MG63 (cell line): ENCODE measurements around the gene PRR15L. TPM values are rescaled to one million over a fixed set of nuclear protein-coding genes. Genes with fewer than 3 reads are reported as not detected.

Experiments used
- DNase-seq: peaks from one replicate; pipeline ENCODE4 v3.0.0-alpha.2; 2020
- H3K27me3 ChIP-seq: fragments of 250-450 bp; sonication (Bioruptor Pico); 2 replicates; pipeline ENCODE4 v1.5.1; 2020; ENCODE audit warnings: mild to moderate bottlenecking, moderate library complexity
- H3K36me3 ChIP-seq: fragments of 250-450 bp; sonication (Bioruptor Pico); 2 replicates; pipeline ENCODE4 v1.5.1; 2020; ENCODE audit warnings: mild to moderate bottlenecking, moderate library complexity
- H3K4me3 ChIP-seq: fragments of 250-450 bp; sonication (Bioruptor Pico); 2 replicates; pipeline ENCODE4 v1.5.1; 2020; ENCODE audit warnings: mild to moderate bottlenecking, moderate library complexity
- H3K9me3 ChIP-seq: fragments of 250-450 bp; sonication (Bioruptor Pico); 2 replicates; pipeline ENCODE4 v1.5.1; 2020; ENCODE audit warnings: mild to moderate bottlenecking, moderate library complexity
- total RNA-seq: library from RNA; depleted of rRNA; stranded (reverse); fragments of >200 nt; shearing (Covaris generic); gene quantifications from 2 replicates; pipeline ENCODE4 v1.2.3, GENCODE V29; 2014; ENCODE audit warnings: low replicate concordance

PRR15L gene
- total RNA-seq, 1 experiment from 2014 or later = not detected

DNA sequence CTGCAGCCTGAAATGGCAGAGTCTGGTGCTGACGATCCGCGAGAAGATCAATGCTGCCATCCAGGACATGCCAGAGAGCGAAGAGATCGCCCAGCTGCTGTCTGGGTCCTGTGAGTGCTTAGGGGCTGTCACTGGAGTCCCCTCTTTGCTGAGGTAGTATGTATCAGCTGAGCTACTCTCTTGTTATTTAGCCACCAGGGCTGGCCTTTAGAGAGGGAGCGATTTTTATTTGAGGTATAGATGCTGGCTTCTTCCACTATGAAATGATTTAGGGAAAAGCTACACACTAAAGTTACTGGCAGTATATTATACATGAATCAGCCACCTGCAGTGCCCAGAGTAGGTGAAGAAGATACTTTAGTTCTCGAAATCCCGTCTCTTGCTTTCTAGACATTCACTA lies 15.9 kb upstream of the PRR15L start:
- Histone ChIP-seq H3K4me3 (no peak overlapping the region), H3K36me3 (peaks cover 34% of the 10 kb centered on the region), H3K9me3 (no peaks in the 10 kb centered on the region), H3K27me3 (no peaks in the 10 kb centered on the region)
- no peak for DNase-seq

DNA sequence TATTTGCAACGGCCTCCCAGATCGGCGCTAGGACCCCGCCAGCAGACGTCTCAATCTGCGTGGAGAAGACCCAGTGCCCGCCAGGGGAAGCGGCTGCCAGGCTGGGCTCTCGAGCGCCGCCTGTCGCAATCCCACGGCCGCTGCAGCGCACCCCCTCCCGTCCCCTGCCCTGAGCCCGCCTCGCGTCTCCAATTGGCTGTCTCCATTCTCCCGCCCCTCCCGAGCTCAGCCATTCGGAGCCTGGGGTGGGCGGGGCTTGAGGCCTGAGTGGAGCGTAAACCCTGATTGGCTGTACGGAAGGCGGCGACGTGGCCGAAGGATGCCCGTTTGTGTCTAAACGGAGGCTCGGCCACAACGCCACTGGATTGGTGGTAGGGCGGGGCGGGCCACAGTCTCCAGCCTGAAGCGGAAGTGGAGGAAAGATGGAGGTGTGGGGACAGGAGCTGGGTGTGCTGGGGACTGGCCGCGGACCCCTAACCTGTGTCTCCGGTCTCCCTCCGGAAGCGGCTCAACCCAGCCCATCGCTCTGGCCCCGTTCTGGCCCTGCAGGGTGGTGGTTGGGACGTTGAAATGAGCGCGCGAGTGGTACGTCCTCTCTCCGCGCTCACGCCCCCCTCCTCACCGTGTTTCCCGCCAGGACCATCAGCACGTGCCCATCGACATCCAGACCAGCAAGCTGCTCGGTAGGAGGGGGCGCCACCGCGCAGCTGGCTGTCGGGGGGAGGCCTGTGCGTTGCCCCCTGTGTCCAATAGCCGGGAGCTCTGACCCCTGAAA lies 13.2 kb upstream of the PRR15L start, which contains the start of gene CDK5RAP3:
TSS of gene CDK5RAP3 (plus strand) at position 389 of the 775 bp plus-strand sequence. CDS start at position 423, 34 bp downstream.
- H3K27me3 ChIP-seq = no peaks in the 10 kb centered on the region
- H3K36me3 ChIP-seq = peaks cover 20% of the 10 kb centered on the region
- H3K9me3 ChIP-seq = no peaks in the 10 kb centered on the region
- peak within 1 kb of the TSS; percentile 65 for H3K4me3 ChIP-seq
- peak; percentile 100 for DNase-seq

DNA sequence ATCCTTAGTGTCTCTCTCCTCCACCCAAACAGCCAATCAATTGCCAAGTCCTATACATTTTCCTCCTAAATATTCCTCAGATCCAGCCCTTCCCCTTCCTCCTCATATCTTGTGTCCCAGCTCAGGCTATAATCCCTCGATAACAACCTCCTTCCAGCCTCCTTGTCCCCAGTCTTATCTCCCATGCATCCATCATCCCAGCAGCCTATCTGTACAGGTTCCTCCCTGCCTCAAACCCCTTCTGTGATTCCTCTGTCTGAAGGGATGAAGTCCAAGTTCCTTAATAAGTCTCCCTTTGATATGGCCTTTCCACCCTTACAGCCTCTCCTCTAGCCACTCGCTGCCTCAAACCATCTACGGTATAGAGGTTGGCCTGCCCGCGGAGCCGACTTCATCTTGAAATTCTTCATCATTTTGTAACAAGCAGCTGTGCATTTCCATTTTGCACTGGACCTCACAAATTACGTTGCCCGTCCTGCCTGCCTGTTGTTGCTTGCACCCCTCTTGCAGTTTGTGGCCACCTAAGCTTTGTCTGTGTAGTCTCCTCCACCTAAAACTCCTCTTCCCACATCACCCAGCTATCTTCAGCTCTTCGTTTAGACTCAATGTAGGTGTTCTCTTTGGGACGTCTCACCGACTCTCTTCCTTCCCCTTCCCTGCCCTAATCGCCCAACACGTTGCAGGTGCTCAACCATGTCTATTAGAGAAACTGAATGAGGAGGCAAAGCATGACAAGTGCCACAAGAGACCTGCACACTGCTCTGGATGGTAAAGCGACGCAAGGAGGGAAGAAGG lies 12.4 kb upstream of the PRR15L start:
- Histone ChIP-seq H3K4me3 (no peak overlapping the region), H3K36me3 (peaks cover 14% of the 10 kb centered on the region), H3K9me3 (no peaks in the 10 kb centered on the region), H3K27me3 (no peaks in the 10 kb centered on the region)
- DNase-seq = no peak

DNA sequence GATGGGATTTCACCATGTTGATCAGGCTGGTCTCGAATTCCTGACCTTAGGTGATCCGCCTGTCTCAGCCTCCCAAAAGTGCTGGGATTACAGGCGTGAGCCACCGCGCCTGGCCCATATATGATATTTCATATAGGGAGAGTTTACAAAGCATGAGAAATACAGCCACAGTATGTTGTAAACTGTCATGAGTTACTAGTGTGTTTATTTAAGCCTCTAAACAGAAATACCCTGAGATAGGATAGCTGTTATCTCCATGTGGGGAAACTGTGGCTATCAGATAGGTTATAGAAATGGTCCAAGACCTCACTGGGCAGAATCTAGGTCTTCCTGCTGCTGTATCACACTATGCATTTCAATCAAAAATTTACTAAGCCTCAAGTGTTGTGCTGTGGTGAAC lies 11.2 kb upstream of the PRR15L start:
- no peak overlapping the region for H3K4me3 ChIP-seq
- DNase-seq = no peak
- H3K27me3 ChIP-seq = no peaks in the 10 kb centered on the region
- peaks cover 6% of the 10 kb centered on the region; the same call in 1 of the 2 replicates for H3K36me3 ChIP-seq
- H3K9me3 ChIP-seq = no peaks in the 10 kb centered on the region

DNA sequence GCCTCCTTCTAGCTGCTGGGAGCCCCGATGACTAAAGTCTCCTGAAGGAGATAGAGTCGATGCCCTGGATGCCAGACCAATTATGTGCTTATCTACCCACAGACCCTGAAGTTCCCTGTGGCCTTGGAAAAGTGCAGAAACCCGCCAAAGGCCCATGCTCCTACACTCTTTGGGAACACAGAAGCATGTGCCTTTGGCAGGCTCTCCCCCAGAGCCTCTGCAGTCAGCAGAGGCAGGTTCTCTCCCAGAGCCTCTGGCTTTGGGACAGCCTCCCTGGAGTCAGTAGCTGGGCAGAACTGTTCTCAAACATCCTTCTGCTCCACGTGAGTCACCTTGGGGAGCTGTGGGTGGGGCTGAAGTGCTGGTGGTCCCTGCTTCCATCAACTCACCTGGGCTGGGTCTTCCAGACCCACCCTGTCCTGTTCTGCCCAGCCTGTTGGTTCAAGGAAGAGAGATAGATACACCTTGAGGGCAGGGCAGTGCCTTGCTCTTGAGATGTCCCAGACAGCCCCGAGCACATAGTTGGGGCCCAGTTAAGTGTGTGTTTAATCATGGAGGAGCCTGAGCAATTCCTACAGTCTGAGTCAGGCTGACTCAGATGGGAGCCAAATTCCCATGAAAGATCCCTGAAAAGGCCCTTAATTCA lies 10.0 kb upstream of the PRR15L start:
- no peaks in the 10 kb centered on the region for H3K27me3 ChIP-seq
- DNase-seq = peak; percentile 84

DNA sequence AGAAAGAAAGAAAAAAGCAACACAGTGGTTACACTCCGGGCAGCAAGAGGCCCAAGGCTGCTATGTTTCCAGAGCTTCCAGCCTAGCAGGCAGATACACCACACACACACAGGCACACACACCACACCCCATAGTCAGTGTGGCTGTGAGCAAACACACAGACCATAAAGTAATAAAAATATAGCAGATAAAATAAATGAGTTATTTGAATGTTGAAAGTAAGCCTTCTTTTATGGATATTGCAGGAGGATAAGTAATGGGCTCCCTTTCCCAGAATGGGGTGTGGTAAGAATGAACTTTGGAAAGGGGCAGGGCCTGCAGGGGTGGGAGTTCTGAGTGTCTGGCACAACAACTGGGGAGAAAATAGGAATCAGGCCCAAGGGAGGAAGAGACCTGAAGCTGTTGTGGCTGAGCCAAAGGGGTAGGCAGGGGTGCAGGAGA lies 8.4 kb upstream of the PRR15L start:
- Histone ChIP-seq H3K9me3 (no peaks in the 10 kb centered on the region), H3K27me3 (no peaks in the 10 kb centered on the region), H3K4me3 (no peak overlapping the region), H3K36me3 (no peaks in the 10 kb centered on the region)
- DNase-seq = no peak

More for the DNA sequence above, 10.0 kb upstream of the PRR15L start:
- Histone ChIP-seq H3K4me3 (no peak overlapping the region), H3K36me3 (no peaks in the 10 kb centered on the region; the same call in 1 of the 2 replicates), H3K9me3 (no peaks in the 10 kb centered on the region)

DNA sequence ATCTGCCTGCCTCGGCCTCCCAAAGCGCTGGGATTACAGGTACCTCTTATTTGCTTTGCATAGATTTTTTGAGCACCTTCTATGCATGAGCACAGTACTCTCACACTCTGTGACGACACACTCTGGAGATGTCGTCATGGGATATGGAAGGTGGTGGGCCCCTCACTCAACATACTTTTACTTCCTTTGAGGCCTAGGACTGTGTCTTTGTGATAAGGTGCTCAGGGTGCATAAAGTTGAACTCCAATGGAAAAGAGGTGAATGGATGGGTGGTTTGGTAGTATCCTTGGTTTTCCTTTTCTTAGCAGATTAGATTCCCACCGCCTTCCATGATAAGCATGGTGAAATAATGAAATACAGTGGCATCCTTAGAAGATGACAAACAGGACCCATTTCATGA lies 7.2 kb upstream of the PRR15L start:
- Histone ChIP-seq H3K9me3 (no peaks in the 10 kb centered on the region), H3K27me3 (no peaks in the 10 kb centered on the region), H3K4me3 (no peak overlapping the region), H3K36me3 (no peaks in the 10 kb centered on the region)
- DNase-seq = no peak

DNA sequence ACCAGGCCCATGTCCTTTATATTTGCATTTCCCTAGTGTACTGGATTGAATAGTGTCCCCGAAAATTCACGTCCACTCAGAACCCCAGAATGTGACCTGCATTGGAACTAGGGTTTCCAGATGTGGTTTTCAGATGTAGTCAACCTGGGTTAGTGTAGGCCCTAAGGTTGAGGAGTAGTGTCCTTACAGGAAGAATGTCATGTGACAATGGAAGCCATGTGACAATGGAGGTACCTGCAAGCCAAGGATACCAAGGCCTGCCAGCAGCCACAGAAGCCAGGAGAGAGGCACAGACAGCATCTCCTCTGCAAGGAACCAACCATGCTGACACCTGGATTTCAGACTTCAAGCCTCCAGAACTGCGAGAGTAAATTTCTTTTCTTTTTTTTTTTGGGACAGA lies 5.2 kb upstream of the PRR15L start:
- Histone ChIP-seq H3K9me3 (no peaks in the 10 kb centered on the region), H3K36me3 (no peaks in the 10 kb centered on the region), H3K4me3 (no peak overlapping the region), H3K27me3 (no peaks in the 10 kb centered on the region)
- DNase-seq = no peak

DNA sequence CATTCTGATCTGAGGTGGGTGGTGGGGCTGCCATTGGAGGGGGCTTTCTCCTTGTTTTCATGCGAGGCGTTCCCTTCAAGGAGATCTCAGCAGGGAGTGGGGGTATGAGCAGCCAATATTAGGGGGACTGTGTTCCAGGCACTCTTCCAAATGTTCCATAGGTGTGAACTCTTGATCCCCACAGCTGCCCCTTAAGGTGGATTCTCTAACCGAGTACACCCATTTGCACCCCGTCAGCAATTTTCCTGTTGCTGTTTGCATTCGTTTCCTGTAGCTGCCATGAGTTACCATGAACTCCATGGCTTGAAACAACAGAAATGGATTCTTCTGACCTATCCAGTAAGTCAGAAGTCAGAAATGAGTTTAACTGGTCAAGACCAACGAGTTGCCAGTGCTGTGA lies 3.7 kb upstream of the PRR15L start:
- Histone ChIP-seq H3K36me3 (no peaks in the 10 kb centered on the region), H3K27me3 (no peaks in the 10 kb centered on the region), H3K9me3 (no peaks in the 10 kb centered on the region), H3K4me3 (no peak overlapping the region)
- DNase-seq = no peak

DNA sequence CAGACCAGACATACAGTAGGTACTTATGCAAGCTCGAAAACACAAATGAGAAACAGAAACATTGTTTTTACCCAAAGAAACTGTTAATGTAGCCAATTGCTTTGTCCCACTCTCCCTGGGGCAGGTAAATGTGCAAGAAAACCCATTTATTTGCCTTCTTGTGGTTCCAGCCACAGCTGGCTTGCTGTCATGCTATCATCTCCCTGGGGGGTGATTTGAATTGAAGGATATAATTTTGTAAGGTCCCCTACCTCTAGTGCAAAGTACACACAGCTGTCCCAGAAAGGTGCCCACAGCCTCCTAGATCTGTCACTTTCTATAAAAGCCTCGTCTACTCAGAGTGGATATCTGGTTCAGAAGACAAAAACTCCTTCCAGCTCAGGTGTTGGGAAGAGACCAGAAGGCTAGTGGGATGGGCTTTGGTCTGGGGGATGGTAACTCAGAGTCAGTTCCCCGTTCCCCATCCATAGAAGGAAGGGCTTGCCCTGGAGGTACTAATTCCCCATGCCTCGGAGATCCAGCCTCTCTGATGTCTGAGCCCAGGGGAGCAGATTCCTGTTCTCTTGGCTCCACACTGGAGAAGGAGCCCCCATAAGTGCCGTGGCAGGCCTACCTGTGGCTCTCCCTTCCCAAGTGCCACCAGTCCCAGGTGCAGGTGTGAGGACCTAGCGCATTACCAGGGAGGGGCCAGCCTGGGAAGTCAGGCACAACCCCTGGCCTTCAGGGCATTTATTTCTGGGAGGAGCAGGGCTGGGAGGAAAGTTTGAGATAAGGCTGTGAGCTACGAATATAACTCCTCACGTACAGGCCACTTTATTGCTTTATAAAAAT lies 2.4 kb upstream of the PRR15L start:
- Histone ChIP-seq H3K9me3 (no peaks in the 10 kb centered on the region), H3K4me3 (no peak overlapping the region), H3K27me3 (no peaks in the 10 kb centered on the region), H3K36me3 (no peaks in the 10 kb centered on the region)
- no peak for DNase-seq

DNA sequence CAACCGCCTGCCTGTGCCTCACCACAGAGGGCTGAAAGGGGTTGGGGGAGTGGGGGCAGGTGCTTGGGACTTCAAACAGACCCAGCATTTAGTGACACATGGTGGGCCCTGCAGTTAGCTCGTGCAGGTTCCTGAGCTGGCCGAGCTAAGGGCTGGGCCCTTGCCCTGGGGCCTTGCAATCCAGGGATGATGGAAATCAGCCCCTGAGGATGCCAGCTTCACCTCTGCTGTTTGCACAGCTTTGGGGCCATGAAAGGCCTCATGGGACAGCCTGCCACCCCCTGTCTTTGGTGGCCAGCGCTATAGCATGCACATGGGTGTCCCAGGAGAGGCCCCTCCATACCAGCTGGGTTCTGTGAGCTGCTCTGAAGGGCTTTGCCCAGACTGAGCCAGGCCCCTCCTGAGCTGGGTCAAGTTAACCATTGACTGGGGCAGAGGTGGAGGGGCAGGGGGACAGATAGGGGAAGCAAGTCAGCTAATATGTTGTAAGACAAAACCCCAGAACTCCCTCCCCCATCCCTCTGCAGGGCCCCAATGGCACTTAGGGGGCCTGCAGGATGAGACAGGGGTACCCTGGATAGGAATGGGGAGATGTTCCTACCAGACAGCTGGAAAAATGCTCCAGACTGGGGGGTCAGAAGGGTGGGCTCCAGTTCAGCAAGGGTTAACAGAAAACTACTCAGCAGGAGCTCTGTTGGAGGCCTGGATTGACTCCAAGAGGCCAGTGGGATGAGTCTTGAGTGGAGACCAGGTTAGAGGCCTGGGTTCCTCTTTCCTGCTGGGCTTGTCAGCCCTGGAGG lies 692 bp downstream of the PRR15L start:
- Histone ChIP-seq H3K4me3 (no peak overlapping the region), H3K9me3 (no peaks in the 10 kb centered on the region), H3K27me3 (no peaks in the 10 kb centered on the region), H3K36me3 (no peaks in the 10 kb centered on the region; the same call in 1 of the 2 replicates)
- DNase-seq = no peak

DNA sequence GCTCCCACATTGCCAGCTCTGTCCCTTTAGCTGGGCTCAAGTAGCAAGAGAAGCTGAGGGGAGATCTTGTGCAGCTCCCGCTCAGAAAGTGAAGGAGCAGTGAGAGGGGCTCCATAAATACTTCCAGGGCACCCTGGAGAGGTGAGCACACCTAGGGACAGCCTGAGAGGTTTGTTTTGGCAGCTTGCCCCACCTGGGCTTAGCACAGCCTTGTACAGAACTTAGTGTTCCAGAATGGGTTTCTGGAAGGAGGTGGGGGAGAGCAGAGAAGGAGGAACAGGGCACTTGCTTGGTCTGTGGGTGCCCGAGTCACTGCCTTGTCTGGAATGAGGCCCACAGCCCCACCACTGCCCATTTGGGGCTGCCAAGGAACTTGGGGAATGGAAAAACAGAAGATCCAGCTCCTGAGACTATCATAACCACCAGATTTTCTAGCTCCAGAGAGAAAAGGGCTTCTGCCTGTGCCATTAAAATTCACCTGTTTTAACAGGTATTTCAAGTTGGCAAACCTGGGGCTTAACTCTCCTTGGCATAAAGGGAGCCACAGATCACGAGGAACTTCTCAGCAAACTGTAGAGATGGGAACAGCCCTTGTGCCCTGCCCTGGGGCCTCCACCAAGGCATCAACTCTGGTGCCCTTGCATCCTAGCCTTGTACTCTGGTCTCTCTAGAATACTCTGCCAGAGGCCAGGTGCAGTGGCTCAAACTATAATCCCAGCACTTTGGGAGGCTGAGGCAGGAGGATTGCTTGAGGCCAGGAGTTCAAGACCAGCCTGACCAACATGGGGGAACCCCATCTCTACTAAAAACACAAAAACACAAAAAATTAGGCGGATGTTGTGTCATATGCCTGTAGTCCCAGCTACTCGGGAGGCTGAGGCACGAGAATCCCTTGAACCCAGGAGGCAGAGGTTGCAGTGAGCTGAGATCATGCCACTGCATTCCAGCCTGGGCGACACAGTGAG lies 1.9 kb downstream of the PRR15L start:
- DNase-seq = no peak

DNA sequence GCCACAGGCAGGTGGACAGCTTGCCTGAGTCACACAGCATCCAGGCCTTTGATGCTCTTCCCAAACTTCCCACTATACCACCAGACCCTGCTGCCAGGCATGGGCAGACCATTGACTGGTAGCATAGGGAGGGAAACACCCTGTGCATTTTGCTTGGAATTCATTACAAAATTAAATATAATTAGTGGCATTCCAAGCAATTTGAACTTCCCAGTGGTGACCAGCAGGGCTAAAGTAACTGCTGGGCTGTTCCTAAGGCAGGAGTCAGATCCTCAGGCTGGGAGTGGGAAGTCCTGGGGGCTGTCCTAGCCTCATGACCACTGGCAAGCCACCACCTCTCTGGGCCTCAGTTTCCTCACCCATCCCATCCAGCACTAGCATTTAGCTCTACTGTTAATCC lies 3.8 kb downstream of the PRR15L start:
- no peaks in the 10 kb centered on the region for H3K27me3 ChIP-seq
- H3K36me3 ChIP-seq = peaks cover 8% of the 10 kb centered on the region
- H3K4me3 ChIP-seq = no peak overlapping the region
- no peak for DNase-seq
- H3K9me3 ChIP-seq = no peaks in the 10 kb centered on the region

More for the DNA sequence above, 1.9 kb downstream of the PRR15L start:
- H3K36me3 ChIP-seq = no peaks in the 10 kb centered on the region; the same call in 1 of the 2 replicates
- no peak overlapping the region for H3K4me3 ChIP-seq
- H3K27me3 ChIP-seq = no peaks in the 10 kb centered on the region
- H3K9me3 ChIP-seq = no peaks in the 10 kb centered on the region

DNA sequence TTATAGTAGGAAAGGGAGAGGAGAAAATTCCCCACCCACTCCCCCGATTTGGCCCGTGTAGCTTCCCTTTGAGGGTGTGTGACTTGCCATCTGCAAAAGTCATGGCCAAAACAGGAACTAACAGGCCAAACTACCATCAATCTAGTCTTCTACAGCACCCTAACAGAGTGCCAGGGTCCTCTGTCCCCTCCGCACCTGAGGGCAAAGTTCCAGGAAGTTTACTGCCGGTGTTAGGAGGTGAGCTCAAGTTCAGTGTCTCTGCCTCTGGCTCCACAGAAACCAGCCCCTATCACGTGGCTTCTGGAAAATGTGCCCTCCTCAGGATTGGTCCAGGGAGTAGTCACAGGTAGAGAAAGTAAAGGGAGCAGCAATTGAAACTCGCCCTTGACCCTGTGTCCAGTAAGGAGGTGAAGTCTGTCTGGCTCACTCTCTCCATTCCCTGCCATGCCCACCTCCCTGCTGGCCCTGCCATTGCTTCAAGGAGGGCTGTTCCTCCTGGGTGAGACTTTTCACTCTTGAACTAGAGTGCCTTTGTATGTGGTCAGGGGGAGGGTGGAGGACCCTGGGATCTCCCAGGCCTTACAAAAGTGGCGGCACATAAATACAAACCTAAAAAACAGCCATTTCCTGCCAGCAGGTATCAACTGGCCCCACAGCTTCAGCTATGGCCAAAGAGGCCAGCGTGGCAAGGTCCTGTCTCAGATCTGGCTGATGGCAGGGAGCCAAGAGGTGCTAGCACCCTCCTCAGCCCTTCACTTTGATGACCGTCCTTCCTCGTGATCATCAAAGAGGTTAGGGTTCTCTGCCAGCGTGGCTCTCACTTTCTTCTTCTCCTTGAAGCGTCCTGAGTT lies 5.3 kb downstream of the PRR15L start:
- H3K27me3 ChIP-seq = no peaks in the 10 kb centered on the region
- H3K4me3 ChIP-seq = no peak overlapping the region
- H3K36me3 ChIP-seq = peaks cover 22% of the 10 kb centered on the region
- DNase-seq = no peak
- no peaks in the 10 kb centered on the region for H3K9me3 ChIP-seq
